ENCODE results near the gene COPE. TPM values are rescaled to one million over a fixed set of nuclear protein-coding genes. Genes with fewer than 3 reads are reported as not detected.
"Not testable (repeated sequence)": the region's sequence is repeated elsewhere in the genome, so short reads cannot be mapped to it uniquely, and the experiment has no call there.

The COPE gene
- total RNA-seq, 1 donor from 2014 or later, result 194 TPM

DNA sequence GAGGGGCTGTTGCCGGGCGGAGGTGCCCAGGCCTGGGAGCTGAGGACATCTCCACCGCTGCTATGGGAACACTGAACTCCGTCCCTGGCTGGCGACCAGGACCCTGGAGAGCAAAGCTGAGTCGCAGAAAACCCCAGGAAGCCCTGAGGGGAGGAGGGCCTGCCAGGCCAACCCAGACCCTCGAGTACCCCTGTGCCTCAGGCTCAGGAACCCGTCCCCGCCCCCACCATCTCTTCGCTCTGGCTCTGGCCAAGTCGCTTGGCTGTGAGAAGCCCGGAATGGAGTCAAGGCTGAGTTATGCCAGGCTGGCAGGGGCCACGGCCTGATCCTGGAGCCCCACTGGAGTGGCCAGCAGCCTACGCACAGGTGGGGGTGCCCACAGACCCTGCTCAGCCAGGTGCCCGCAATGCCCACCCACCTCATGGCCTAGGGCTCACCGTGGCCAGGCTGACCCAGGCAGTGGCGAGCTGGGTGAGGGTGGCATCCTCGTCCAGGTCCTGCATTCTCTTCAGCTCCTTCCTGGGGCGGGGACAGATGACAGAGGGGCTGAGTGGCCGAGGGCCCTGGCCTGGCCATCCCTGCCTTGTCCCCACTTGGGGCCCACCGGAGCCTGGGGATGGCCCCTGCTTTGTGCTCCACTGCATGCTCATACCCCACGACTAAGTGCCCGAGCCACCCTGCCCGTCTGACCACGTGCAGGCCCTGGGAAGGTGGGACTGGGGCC lies 14.7 kb downstream of the COPE start:
- no peak for DNase-seq (ENCODE audit: low read depth, low spot score)
- Mint-ChIP-seq H3K36me3 (ENCODE audit: low read depth) (no peaks in the 10 kb centered on the region), H3K4me1 (no peaks in the 10 kb centered on the region), H3K27me3 (ENCODE audit: low read depth) (no peaks in the 10 kb centered on the region), H3K4me3 (no peak overlapping the region), H3K9me3 (no peaks in the 10 kb centered on the region), H3K27ac (ENCODE audit: unreplicated experiment) (no peak overlapping the region)
- TF ChIP-seq, protein P1, sequence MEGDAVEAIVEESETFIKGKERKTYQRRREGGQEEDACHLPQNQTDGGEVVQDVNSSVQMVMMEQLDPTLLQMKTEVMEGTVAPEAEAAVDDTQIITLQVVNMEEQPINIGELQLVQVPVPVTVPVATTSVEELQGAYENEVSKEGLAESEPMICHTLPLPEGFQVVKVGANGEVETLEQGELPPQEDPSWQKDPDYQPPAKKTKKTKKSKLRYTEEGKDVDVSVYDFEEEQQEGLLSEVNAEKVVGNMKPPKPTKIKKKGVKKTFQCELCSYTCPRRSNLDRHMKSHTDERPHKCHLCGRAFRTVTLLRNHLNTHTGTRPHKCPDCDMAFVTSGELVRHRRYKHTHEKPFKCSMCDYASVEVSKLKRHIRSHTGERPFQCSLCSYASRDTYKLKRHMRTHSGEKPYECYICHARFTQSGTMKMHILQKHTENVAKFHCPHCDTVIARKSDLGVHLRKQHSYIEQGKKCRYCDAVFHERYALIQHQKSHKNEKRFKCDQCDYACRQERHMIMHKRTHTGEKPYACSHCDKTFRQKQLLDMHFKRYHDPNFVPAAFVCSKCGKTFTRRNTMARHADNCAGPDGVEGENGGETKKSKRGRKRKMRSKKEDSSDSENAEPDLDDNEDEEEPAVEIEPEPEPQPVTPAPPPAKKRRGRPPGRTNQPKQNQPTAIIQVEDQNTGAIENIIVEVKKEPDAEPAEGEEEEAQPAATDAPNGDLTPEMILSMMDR (conservative IDR thresholded peaks at IDR 0.05), result no peak

DNA sequence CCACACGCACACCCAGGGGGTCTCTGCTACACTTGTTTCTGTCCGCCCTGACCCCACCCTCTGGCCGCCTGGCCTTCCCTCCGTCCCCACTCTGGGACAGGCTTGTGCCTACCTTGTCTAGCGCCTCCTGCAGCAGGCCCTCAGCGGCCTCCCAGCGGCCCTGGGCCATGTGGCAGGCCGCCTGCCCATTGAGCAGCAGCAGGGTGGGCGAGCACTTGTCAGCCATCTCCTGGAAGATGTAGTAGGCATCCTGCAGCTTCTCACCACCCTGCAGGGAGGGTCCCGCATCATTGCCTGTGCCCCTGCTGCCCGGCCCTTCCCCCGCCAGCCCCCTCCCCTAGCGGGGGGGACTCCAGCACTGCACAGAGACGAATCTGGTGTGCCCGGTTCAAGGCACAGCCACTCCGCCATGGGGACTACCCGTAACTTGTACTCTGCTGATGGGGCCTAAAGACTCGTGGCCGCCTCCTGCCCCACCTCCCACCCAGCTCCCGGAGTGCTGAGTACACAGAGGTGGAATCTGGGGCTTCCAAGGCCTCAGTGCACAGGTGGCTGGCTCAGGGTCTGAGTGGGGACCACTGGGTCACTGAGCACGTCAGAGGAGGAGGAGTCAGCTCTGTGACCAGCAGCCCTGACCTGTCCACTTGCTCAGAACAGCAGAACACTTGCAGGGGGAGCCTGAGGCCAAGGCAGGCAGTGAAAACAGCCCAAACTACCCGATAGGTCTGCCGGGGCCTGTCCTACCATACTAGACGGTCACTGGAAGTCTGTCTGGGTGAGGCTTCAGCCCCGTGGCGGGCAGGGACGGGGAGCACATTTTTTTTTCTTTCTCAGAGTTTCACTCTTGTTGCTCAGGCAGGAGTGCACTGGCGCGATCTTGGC lies 15.8 kb downstream of the COPE start:
- Mint-ChIP-seq H3K4me3 (no peak overlapping the region), H3K36me3 (ENCODE audit: low read depth) (no peaks in the 10 kb centered on the region), H3K27me3 (ENCODE audit: low read depth) (no peaks in the 10 kb centered on the region), H3K4me1 (no peaks in the 10 kb centered on the region), H3K9me3 (no peaks in the 10 kb centered on the region), H3K27ac (ENCODE audit: unreplicated experiment) (no peak overlapping the region)
- TF ChIP-seq, protein P1 (conservative IDR thresholded peaks at IDR 0.05), result no peak
- DNase-seq (ENCODE audit: low read depth, low spot score), result no peak

DNA sequence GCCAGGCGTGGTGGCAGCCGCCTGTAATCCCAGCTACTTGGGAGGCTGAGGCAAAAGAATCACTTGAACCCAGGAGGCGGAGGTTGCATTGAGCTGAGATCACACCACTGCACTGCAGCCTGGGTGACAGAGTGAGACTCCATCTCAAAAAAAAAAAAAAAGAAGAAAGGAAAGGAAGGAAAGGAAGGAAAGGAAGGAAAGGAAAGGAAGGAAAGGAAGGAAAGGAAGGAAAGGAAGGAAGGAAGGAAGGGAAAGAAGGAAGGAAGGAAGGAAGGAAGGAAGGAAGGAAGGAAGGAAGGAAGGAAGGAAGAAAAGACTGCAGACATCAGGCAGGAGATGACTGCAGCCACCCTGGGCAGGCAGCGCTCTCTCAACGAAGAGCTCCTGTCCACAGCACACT lies 16.7 kb downstream of the COPE start:
- not testable (repeated sequence) for H3K4me3 Mint-ChIP-seq

DNA sequence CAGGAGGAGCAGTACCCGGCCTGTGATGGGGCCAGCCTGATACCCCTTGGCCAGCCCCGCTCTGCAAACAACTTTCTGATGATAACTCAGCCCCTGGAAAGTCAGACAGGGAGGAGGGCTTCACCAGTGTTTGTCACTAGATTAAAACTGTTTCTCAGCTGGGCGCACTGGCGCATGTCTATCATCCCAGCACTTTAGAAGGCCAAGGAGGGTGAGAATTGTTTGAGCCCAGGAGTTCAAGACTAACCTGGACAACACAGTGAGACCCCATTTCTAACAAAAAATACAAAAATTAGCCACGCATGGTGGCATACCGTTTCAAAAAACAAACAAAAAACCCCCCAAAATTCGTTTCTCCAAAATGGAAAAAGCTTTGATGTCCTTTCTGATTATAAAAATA lies 17.7 kb downstream of the COPE start:
- H3K36me3 Mint-ChIP-seq (ENCODE audit: low read depth), result no peaks in the 10 kb centered on the region
- no peak overlapping the region for H3K27ac Mint-ChIP-seq (ENCODE audit: unreplicated experiment)
- no peaks in the 10 kb centered on the region for H3K9me3 Mint-ChIP-seq
- H3K4me3 Mint-ChIP-seq, result no peak overlapping the region
- TF ChIP-seq, protein P1 (conservative IDR thresholded peaks at IDR 0.05), result no peak
- H3K27me3 Mint-ChIP-seq (ENCODE audit: low read depth), result peaks cover 6% of the 10 kb centered on the region
- peaks cover 7% of the 10 kb centered on the region for H3K4me1 Mint-ChIP-seq
- DNase-seq (ENCODE audit: low read depth, low spot score), result no peak

More for the DNA sequence above, 16.7 kb downstream of the COPE start:
- not testable (repeated sequence) for H3K27ac Mint-ChIP-seq (ENCODE audit: unreplicated experiment); DNase-seq (ENCODE audit: low read depth, low spot score); H3K4me1 Mint-ChIP-seq; H3K9me3 Mint-ChIP-seq; H3K27me3 Mint-ChIP-seq (ENCODE audit: low read depth); H3K36me3 Mint-ChIP-seq (ENCODE audit: low read depth)

DNA sequence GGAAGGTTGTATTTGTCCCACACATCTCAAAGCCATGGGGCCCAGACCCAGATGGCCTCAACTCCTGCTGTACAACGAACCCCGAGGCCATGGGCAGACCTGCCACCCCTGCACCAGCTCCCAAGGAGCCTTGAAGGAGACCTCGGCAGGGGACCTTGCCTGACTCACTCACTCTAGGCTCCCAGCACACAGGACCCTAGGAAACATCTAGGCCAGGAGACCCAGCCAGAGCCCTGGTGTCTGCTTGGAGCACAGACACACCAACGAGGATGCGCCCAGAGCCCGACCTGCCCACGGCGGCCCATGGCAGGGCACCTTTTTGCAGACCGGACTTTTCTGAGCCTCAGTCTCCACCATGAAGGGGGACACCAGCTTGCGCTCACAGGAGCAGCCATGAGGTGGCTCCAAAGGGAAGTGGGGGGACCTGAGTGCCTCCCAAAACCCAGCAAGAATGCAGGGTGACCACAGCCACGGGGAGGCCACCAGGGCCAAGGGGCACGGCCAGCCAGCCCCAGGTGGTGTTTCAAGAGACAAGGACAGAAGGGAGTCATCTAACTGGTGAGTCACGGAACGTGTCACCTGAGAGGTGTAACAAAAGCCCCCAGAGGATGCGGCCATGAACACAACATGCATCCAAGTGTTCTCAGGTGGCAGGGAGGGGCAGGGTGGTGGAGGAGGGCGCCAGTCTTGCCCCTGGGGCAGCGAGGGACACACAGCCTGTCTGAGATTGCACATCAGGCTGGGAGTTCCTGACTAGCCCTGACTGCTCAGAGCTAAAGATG lies 18.3 kb downstream of the COPE start:
- Mint-ChIP-seq H3K4me3 (peak overlapping the region; percentile 41), H3K4me1 (peaks cover 7% of the 10 kb centered on the region), H3K27ac (ENCODE audit: unreplicated experiment) (no peak overlapping the region), H3K36me3 (ENCODE audit: low read depth) (no peaks in the 10 kb centered on the region), H3K27me3 (ENCODE audit: low read depth) (peaks cover 6% of the 10 kb centered on the region), H3K9me3 (no peaks in the 10 kb centered on the region)
- TF ChIP-seq, protein P1 (conservative IDR thresholded peaks at IDR 0.05), result no peak
- no peak for DNase-seq (ENCODE audit: low read depth, low spot score)

All from neural crest cell (in vitro differentiated cells).